BJ (cell line): ENCODE results near the gene SOBP. TPM values are rescaled to one million over a fixed set of nuclear protein-coding genes. Genes with fewer than 3 reads are reported as not detected.

Experiments
- CTCF ChIA-PET: fragments of 350-600 bp; formaldehyde crosslinking; extraction: SDS; loops from one replicate; lab custom pipeline; 2021; ENCODE audit warnings: antibody characterized with exemption, inconsistent platforms; lab: Yijun Ruan, JAX
- POLR2A ChIA-PET: fragments of 300-600 bp; sonication (Branson Sonifier 250); formaldehyde crosslinking; extraction: SDS; loops from one replicate; lab custom pipeline; 2021; ENCODE audit warnings: antibody characterized with exemption; lab: Charles Lee
- DNase-seq: peaks from one replicate; pipeline ENCODE4 v3.0.0-alpha.2; 2011; ENCODE audit warnings: low read depth
- H3K27me3 ChIP-seq: 2 replicates; pipeline ENCODE4 v1.6.0; 2011; ENCODE audit warnings: low read length; ENCODE audit not compliant: control insufficient read depth, insufficient read depth
- H3K36me3 ChIP-seq: 2 replicates; pipeline ENCODE4 v1.5.1; 2011; ENCODE audit warnings: low read length; ENCODE audit not compliant: control insufficient read depth, insufficient read depth
- H3K4me3 ChIP-seq: 2 replicates; pipeline ENCODE4 v1.5.1; 2011; ENCODE audit warnings: low read depth, mild to moderate bottlenecking, control low read depth, low read length
- polyA plus RNA-seq: library from polyadenylated mRNA; depleted of rRNA; stranded (reverse); fragments of >200 nt; gene quantifications from 2 replicates; pipeline ENCODE4 v1.2.3, GENCODE V29; 2011
- TF ChIP-seq, protein P1 (sequence below): IDR thresholded peaks from 2 replicates; pipeline ENCODE4 v1.5.1; 2011; ENCODE audit warnings: low read depth, mild to moderate bottlenecking, control low read depth, inconsistent platforms, low read length, moderate library complexity; ENCODE audit not compliant: insufficient read depth

Gene SOBP
- polyA plus RNA-seq, 1 experiment = not detected

DNA sequence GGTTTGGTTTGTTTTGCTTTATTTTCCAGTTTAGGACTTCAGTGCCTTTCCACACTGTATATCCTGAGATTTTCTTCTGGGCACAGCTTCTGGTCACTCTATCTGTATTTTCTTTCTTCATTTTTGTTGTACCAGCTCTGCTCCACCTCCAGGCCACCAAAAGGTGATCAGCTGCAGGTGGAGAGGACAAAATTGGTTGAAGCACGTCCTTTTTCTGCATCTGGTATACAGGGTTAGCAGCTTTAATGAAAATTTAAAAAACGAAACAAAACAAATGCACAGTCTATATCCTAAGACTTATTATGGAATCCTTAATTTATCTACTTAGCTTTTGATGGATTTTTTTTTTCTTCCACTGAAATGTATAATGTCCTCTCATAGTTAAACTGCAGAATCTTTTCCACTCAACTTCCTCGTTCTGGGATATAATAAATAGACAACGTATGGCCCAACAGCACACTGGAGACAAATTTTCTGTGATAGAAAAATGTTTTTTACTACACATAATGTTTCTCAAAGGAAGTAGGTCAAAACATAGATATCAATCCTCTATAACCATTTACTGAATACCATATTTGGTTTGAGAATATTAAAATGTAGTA lies 10.7 kb upstream of the SOBP start:
- POLR2A ChIA-PET = no interaction called here
- H3K4me3 ChIP-seq = no peak overlapping the region
- H3K27me3 ChIP-seq = peaks cover 10% of the 10 kb centered on the region
- CTCF ChIA-PET = interaction anchor here (1.3 kb wide), 1 partner anchor 10 kb away, joined by 3 read pairs; no protein-coding TSS in a partner anchor
- TF ChIP-seq, protein P1, sequence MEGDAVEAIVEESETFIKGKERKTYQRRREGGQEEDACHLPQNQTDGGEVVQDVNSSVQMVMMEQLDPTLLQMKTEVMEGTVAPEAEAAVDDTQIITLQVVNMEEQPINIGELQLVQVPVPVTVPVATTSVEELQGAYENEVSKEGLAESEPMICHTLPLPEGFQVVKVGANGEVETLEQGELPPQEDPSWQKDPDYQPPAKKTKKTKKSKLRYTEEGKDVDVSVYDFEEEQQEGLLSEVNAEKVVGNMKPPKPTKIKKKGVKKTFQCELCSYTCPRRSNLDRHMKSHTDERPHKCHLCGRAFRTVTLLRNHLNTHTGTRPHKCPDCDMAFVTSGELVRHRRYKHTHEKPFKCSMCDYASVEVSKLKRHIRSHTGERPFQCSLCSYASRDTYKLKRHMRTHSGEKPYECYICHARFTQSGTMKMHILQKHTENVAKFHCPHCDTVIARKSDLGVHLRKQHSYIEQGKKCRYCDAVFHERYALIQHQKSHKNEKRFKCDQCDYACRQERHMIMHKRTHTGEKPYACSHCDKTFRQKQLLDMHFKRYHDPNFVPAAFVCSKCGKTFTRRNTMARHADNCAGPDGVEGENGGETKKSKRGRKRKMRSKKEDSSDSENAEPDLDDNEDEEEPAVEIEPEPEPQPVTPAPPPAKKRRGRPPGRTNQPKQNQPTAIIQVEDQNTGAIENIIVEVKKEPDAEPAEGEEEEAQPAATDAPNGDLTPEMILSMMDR = no peak
- DNase-seq = no peak
- H3K36me3 ChIP-seq = no peaks in the 10 kb centered on the region

DNA sequence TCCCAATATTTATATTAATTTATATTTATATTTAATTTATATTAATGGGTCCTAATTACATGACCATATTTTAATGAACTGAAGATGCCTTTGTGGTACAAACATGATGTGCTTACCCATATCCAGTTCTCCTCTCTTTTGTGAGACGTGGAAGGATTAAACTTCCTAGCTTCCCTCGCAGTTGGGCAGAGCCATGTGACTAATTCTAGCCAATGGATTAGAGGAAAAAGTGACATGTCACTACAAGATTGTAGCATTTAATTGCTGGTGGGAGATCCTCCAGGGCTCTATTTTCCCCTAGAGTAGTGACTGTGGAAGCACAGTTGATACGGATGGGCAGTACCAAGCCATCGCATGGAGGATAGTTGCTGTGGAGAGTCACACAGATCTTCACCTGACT lies 4.8 kb upstream of the SOBP start:
- ChIA-PET CTCF (no interaction called here), POLR2A (no interaction called here)
- H3K27me3 ChIP-seq = peaks cover 26% of the 10 kb centered on the region
- DNase-seq = no peak
- no peak overlapping the region for H3K4me3 ChIP-seq
- no peaks in the 10 kb centered on the region for H3K36me3 ChIP-seq
- TF ChIP-seq, protein P1 = no peak

DNA sequence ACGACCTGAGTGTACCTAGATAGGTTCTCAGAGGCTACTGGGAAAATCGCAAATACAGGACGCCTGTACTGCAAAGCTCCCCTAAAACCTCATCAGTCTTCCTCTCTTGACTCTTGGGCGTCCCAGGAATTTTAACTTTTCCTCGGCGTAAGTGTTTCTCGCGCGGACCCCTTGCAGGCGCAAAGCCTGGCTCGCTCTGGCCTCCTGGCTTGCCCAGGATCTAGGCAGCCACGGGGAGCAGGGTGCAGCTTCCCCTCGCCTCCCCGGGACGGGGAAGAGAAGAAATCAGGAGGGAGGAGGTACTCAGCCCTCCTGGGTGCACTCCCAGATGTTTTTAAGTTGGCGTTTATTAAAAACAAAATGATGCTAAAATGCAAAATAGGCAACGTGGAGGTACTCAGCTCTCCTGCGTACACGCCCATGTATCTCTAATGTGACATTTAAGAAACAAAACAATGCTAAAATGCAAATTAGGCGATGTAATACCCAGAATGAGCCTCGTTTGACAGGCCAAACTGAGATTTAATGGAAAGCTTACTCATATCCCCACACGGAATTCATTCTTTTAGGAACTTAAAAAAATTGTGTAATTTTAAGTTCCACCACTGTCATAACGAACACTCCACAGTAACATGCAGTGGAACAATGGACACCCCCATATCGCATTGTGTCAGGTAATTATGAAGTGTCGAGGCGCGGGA lies 1.6 kb upstream of the SOBP start:
- CTCF ChIA-PET = interaction anchor here (1.0 to 1.5 kb wide), 2 partner anchors 9 to 168 kb away, joined by 3 to 5 read pairs; no protein-coding TSS in a partner anchor
- Histone ChIP-seq H3K4me3 (peak overlapping the region; percentile 45), H3K36me3 (no peaks in the 10 kb centered on the region), H3K27me3 (peaks cover 40% of the 10 kb centered on the region)
- TF ChIP-seq, protein P1 = no peak
- POLR2A ChIA-PET = no interaction called here
- no peak for DNase-seq

DNA sequence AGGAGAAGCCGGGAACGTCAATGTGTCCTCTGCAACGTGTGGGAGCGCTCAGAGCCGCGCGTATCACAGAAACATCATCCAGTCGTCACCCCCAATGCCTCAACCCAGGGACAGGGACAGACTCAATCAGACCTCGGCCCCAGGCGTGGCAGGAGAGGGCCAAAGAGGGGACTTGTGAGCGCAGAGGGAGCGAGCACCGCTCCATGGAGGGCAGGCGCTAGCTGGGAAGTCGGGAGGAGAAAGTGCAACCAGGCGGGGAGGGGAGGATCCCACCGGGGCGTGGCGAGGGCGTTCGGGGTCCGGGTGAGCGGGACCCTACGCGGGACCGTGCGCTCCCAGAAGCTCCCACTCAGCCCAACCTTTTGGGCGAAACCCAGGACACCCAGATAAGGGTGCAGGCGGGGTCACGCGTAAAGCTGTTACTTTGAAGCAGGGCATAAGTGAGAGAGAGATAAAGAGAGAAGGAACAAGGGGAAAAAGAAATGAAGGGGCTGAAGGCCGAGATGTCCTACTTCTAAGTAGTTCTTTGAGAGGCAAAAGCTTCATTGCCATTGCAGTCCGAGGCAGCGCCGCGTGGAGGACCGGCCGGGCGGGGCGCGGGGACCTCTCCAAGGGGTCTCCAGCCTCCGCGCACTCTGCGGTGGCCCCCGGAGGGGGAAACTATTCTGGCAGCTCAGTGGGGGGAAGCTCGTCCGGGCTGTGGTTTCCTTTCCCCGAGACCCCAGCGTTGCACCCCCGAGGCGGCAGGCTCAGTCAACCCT lies 862 bp upstream of the SOBP start:
- ChIA-PET POLR2A (no interaction called here), CTCF (interaction anchor here (0.6 to 1.5 kb wide), 3 partner anchors 9 to 169 kb away, joined by 3 to 5 read pairs (median 4); no protein-coding TSS in a partner anchor)
- Histone ChIP-seq H3K36me3 (no peaks in the 10 kb centered on the region), H3K4me3 (peak overlapping the region; percentile 45), H3K27me3 (peaks cover 41% of the 10 kb centered on the region)
- TF ChIP-seq, protein P1 = no peak
- DNase-seq = no peak
